Thyroid gland (tissue), 4 donors: ENCODE measurements around the gene LLGL1.

Experiments
- POLR2A ChIP-seq, 2 donors: fragments of 450-650 bp; IDR thresholded peaks; one replicate each; pipeline ENCODE4 v1.6.1; 2017; ENCODE audit warnings: antibody characterized with exemption in 2 of 2, mild to moderate bottlenecking in 2 of 2, moderate library complexity in 1 of 2
- TF ChIP-seq, protein P1 (sequence below), 6 experiments: fragments of 200-600 bp in 3 of 6; fragments of 450-650 bp in 3 of 6; sonication (generic) in 3 of 6; IDR thresholded peaks; one replicate each; pipeline ENCODE4 v1.5.1; 2016 to 2019; ENCODE audit warnings: antibody characterized with exemption in 6 of 6, mild to moderate bottlenecking in 2 of 6, inconsistent platforms in 1 of 6, moderate library complexity in 1 of 6

DNA sequence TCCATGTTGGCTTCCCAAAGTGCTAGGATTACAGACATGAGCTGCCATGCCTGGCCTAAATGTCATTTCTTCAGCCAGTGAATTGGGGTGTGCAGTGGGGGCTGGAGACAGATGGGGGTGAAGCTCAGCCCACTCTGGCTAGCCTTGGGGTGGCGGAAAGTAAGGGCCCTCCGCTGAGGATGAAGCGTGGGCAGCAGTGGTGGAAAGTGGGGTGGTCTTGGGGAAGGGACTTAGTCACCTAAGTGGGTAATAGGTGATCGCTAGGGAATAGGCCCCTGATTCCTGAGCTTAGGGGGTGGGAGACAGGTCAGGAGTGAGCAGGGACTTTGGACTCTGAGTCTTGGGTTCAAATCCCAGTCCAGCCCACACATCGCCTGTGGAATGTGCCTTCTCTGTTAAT is 2.2 kb downstream of the LLGL1 start:
- TF ChIP-seq POLR2A (IDR thresholded peaks at IDR 0.05) = no peak
- TF ChIP-seq, protein P1, sequence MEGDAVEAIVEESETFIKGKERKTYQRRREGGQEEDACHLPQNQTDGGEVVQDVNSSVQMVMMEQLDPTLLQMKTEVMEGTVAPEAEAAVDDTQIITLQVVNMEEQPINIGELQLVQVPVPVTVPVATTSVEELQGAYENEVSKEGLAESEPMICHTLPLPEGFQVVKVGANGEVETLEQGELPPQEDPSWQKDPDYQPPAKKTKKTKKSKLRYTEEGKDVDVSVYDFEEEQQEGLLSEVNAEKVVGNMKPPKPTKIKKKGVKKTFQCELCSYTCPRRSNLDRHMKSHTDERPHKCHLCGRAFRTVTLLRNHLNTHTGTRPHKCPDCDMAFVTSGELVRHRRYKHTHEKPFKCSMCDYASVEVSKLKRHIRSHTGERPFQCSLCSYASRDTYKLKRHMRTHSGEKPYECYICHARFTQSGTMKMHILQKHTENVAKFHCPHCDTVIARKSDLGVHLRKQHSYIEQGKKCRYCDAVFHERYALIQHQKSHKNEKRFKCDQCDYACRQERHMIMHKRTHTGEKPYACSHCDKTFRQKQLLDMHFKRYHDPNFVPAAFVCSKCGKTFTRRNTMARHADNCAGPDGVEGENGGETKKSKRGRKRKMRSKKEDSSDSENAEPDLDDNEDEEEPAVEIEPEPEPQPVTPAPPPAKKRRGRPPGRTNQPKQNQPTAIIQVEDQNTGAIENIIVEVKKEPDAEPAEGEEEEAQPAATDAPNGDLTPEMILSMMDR (IDR thresholded peaks at IDR 0.05) = no peak
